Measurements from ENCODE around the gene TRIL.

The TRIL gene

DNA sequence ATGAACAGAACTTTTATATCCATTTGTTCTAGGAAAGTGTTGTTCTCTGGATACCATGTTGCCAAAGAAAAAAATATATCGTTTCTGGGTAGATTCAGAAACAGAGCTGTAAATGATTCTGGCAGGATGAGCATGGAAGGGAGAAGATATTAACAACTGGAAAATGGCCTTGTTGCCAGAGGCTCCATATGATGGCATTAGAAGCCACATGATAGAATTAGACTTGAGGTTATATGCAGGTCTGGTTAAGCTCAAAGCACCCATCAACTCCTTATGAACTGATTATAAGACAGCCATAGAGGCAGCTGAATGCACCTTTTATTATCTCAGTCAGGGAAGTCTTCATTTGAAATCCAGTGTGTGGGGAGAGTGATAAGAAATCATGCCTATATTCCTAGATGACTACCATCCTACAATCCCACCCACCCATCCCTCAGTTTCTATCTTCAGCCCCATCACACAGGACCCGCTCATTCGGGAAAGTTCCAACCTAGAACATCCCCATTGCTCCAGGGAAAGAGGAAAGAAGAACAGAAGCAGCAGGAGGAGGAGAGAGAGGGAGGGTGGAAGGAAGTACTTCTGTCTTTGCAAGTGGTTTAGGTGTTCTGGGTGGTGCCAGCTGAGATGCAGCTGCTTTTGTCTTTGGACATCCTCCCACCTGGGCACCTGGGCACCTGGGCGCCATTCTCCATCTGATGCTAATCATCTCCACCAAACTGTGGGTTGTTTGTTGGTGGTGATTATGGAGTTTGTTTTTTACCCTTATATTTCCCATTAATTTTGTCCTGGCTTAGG is 25.5 kb upstream of the TRIL start:
- no peak for DNase-seq (ENCODE audit: low read depth in 2 of 2)

DNA sequence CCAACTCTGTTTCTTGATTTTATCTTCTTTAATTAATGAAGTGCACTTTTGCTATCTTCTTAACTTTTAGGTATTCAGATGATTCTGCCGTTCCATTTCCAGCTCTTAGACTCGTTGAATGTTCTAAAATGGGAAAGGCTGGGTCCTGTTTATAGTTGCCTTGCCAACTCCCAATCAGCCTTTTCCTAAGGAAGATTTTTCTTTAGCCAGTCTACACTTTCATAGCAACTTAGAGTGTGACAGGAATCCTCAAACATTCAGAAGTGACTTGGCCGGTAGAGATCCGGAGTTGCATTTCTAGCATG is 23.0 kb upstream of the TRIL start:
- DNase-seq (ENCODE audit: low read depth in 2 of 2): no peak

DNA sequence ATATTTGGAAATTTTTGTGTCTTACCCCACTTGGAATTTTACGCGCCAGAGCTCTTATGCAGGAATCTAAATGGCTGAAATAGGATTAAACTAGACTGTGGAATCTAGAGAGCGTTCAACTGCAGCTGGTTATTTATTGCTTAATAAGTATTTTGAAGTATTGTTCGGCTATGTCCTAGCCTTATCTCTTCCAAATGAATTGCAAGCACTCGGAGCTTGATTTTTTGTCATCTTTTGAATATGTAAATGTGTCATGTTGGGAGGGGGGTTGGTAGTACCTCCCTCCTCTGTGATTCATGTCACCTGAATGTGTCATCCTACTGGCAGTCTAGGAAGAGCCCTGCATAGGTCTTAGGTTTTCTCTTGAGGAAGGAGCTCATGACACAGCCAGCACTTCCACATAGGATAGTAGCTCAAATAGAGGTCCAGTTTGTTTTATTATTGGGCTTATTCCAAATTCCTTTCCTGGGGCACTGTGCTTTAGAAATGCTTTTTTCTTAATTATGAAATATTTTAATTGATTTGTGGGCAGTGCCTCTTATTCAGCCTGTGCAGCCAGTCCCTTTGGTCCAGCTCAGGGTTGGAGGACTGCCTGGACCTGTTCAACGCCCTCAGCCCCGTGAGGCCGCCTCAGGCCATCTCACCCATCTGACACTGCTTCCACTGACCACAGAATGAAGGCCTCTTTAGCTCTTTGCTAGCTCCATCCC is 22.5 kb upstream of the TRIL start:
- DNase-seq (ENCODE audit: low read depth in 2 of 2): no peak

DNA sequence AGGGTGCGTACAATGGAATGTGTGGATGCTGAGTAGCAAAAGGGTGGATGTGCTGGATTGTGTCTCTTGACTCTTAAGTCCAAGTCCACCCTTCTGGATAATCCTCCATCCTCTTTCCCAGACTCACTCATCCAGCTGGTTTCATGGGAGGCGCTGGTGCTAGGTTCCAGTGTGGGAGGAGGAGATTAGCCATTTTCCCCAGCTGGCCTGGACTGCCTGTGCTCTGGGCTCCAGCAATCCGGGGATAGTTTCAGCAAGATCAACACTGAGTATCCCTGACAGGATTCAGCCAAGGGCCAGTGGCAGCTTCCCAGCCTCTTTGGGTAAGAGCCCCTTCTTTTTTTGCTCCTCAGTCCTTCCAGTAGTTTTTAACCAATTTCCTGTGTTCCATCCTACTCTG is 21.6 kb upstream of the TRIL start:
- no peak for DNase-seq (ENCODE audit: low read depth in 2 of 2)

DNA sequence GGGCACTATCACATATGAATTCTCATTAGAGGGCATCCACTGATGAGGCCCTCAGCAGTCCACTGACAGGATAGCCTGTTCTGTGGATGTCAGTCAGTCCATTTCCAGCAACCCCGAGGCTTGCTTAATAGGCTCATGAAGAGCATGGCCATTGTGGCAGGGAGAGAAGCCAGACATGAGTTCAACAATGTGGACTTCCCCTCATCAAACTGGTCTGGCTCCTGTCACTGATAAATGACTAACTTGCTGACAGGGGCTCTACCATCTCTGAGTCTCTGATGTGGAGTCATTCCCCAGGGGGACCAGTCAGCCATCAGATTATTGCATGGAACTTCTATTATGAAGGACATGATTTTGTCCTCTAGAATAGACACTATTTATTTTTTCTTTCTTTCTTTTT is 19.8 kb upstream of the TRIL start:
- DNase-seq (ENCODE audit: low read depth in 2 of 2): no peak

DNA sequence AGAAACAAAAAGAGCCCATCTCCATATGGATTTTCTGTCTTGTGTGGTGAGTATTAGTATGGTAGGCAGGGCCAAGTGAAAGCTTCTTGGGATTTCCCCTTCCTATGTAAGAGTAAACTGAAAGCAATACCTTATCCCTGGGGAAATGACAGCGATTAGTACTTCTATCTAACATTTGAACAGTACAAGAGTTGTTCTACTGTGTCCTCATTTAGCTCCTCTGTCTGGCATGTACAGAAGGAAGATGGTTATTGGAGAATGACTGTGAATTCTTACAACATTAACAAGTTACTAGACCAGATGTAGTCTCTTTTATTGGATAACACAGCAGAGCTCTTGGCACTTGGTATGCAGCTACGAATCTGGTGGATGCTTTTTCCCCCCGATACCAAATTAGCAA is 17.9 kb upstream of the TRIL start:
- no peak for DNase-seq (ENCODE audit: low read depth in 2 of 2)

DNA sequence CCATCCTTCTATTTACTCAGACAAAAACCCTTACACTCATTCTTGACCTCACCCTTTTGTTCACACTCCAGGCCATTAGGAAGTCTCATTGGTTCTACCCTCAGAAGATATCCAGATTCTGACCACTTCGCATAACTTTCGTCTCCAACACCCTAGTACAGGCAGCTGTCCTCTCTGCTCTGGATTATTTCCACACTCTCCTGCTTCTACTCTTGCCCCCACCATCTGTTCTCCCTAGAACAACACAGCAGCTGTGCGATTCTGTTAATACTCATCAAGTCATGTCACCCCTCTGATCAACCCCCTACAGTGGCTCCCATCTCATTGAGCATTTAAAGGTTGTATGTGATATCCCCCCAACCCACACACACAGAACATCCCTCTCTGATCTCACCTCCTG is 15.5 kb upstream of the TRIL start:
- no peak for DNase-seq (ENCODE audit: low read depth in 2 of 2)

DNA sequence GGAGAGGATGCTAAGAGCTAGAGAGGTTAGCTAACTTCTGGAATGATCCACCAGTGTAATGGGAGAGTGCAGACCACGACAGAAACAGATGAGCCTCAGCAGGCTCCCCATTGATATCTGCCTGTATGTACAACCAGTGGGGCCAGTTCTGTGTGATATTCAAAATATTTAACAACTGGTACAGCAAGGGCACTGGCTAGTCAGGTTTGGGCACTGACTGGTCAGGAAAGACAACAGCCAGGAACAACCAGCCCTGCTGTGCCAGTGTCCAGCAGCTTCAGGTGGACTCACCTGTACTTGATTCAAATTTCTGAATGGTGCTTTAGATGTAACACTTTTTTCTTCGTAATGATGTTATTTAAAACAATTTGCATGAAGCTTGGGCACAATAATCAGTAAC is 5.9 kb upstream of the TRIL start:
- no peak for DNase-seq (ENCODE audit: low read depth in 2 of 2)

DNA sequence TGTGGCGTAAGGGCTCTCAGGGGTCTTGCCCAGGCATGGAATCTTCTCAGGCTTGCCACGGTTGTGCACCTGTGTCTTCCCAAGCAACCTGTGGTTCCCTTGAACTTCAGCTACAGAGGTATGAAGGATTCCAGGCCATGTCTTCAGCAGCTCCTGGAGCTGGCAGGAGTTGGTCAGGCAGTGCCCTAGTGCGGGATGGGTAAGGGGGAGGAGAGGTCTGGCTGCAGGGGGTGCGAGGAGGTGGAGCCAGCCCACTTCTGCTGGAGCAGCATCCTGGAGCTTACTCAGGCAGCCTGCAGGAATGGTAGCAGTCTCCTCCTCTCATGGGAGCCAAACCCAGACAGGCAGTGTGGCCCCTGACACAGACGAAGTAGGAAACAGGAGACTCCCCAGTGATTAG is 3.8 kb upstream of the TRIL start:
- no peak for DNase-seq (ENCODE audit: low read depth in 2 of 2)

DNA sequence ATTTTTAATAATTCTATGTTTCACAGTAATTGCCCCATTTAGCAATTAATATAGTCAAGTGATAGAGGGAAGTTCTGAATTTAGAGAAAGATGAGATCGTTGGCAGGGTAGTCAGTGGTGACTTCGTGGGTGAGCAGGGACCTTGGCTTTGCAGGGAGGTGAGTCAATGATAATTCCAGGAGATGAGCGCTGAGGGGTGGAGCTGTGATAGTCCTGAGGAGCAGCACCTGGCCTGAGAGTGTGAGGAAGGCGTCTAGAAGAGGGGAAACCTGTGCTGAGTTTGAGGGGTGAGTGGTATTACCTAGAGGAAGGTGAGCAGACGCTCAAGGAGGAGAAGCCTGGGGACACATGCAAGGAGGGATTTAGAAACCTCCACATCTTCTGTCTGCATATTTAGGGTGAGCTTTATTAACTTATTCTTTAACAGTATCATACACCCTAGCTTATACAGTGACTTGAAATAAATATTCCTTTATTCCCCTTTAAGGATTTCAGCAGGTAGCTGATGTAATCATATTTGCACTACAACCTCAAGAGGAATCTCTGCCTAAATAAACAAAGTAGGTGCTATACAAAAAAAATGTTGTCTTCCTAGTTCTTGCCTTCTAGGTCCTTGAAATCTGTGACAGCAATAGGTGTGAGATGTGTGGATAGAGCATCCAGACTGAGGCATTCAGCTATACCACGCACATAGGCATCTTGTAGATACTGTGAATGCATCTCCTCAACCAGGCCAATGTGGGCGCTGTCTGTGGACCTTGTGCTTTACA is 2.1 kb upstream of the TRIL start:
- no peak for DNase-seq (ENCODE audit: low read depth in 2 of 2)

DNA sequence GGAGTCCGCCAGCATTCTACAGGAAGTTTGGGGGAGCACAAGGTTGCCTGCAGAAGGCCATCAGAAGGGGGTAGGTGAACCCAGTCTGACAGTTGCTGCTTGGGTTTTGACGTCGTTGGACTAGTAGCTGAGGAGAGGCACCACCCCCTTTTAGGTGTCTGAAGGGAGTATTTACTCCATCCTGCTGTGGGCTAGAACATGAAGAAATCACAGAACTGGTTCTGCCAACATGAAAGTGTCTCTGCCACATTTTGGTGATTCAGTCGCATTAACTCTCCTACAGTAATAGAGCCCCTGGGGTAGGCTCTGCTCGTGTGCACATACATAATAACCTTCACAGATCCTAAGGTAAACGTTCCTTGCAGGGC is 834 bp upstream of the TRIL start:
- DNase-seq (ENCODE audit: low read depth in 2 of 2): no peak

DNA sequence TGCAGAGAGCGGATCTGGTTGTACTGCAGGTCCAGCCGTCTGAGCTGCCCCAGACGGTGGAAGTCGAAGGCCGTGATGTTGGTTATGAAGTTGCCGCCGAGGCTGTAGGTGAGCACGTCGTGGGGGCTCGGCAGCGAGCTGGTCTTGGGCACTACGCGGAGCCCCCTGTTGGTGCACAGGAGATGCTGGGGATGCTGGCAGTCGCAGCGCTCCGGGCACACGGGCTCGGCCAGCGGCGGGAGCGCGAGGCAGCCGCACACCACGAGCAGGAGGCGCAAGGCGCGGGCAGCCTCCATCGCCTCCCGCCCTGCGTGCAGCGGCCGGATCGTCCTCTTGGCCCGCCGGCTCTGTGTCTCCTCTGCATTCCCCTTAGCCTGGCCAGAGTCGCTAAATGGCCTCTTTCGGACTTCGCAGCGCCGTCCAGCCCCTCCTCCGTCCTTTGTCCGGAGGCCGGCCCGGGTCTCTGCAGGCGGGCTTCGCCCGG is 337 bp downstream of the TRIL start:
- no peak for DNase-seq (ENCODE audit: low read depth in 2 of 2)

DNA sequence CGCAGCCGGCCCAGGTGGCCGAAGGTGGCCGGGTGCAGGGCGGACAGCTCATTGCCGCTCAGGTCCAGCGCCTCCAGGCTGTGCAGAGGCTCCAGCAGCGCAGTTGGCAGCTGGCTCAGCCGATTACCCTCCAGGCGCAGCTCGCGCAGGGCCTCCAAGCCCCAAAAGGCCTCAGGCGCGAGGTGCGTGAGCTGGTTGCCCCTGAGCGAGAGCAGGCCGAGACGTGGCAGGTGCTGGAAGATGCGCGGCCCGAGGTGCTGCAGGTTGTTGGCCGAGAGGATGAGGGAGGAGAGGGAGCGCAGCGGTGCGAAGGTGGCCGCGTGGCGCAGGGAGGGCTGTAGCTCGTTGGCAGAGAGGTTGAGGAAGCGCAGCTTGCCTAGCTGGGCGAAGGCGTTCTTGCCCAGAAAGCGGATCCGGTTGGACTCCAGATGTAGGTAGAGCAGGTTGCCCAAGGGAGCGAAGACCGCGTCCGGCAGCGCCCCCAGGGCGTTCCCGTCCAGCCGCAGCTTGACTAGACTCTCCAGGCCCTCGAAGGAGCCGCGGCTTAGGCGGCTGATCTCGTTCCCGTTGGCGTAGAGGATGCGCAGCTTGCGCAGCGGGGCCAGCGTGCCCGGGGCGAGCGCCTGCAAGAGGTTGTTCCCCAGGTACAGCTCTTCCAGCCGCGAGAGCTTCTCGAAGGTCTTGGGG is 923 bp downstream of the TRIL start:
- no peak for DNase-seq (ENCODE audit: low read depth in 2 of 2)

DNA sequence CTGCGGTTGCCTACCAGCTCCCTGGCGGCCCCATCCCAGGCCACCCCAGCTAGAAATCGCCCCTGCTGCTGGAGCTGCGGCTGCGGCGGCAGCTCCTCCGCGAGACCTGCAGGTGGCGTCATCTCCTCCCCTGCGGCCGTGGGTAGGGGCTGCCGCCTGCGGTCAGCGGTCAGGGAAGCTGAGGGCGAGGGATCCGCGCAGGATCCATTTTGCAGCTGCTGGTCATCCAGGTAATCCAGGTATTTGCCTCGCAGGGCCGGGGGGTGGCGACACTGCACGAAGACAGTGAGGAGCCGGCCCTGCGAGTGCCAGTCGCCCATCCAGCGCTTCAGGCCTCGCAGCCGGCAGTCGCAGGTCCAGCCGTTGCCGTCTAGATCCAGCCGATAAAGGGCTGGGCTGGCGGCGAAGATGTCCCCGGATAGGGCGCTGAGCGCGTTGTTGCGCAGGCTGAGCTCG is 1.5 kb downstream of the TRIL start:
- DNase-seq (ENCODE audit: low read depth in 2 of 2): no peak

DNA sequence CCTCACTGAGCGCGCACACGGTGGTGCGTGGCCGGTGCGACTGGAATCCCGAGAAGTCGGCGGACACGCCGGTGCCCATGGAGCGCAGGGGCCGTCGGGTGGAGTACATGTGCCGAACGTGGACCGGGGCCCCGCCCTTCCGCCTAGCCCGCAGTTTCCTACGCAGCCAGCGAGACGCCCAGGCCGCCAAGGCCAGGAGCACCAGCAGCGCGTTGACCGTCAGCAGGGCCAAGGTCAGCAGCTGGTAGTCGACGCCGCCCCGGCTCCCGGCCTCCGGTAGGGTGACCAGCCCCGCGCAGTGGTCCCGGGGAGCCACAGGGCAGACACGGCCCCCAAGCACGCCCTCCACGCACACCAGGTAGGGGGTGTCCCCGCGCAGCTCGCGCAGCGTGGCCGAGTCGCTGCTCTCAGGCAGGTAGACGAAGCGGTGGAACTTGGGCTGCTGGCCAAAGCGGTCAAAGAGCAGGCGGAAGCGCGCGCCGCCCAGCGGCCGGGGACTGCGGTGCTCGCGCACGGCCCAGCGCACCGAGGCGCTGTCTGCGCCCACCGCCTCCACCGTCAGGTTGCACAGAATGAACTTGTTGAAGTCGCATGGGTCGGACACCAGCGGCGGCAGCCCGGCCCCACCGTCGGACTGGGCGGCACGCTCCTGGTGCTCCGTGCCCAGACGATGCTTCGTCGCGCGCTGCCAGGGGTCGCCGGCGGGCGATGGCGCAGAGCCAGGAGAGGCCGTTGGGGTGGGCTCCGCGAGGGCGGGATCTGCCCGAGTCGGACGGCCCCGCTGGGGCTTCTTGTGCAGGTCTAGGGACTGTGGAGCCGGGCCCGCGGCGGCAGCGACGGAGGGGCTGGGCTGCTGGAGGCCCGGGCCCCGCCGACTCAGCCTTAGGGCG is 2.2 kb downstream of the TRIL start:
- DNase-seq (ENCODE audit: low read depth in 2 of 2): no peak

DNA sequence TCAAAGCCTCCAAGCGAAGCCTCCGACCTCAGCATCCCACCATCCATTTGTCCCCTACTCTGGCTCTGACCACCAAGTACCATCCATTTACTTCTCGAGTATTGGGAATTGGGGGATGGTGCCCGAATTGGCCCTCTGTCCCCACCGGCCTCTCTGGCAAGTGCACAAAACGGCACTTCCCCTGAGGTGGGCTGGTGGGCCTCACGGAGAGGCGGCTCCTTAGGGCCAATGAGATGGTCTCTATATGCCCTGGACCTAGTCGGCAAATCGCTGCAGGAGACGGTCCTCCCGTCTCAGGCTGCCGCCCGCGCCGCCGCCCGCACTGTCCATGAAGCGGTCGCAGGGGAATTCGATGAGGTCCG is 2.8 kb downstream of the TRIL start:
- DNase-seq (ENCODE audit: low read depth in 2 of 2): no peak

DNA sequence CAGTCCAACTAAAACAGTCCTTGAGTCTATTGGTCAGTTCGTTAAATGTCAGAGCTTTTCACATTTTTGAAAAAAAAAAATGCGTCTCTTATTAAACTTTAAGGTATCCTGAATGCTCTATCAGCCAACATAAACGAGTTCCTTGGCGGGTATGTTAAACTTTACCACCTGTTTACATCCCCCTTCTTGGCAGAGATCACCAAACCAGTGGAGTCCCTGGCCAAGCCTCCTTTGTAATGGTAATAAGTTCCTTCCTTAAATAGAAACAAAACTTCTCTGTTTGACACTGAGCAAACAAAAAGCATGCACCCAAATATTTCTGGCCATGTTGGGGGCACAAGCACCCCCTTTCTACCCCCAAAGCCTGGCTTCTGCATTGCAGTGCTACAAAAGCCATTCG is 3.2 kb downstream of the TRIL start:
- no peak for DNase-seq (ENCODE audit: low read depth in 2 of 2)

DNA sequence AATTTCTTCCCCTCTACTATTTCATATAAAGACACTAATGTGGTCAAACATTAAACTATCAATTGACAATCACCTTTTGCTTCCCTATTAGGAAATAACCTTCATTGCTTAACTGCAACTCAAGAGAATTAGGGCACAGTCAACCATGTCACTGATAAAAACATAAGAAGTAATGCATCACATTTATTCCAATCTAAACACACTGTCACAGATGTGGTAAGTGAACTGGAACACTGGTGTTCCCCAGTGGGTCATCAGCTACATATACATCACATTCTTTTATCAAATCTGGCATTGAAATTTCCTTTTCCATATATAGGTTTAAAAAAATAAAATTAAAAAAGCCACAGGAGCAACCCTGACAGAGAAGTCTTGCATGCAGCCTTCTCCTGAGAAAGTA is 3.7 kb downstream of the TRIL start:
- no peak for DNase-seq (ENCODE audit: low read depth in 2 of 2)

DNA sequence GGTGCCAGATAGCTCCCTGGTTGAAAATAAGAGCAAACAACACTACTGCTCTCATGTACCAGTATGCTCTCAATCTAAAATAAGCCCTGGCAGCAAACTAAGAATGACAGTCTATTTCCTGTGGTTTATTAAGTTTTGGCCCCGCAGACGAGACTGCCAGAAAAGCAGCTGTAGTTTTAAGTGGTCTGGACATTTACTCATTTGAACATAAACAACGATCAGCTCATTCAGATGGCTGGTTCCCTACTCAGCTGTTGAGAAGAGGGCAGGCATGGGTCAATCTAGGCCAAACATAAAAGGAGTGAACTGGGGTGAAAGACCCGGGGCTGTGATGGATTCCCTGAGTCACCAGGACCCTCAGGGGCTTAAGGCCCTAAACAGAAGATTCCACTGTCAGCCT is 4.5 kb downstream of the TRIL start:
- DNase-seq (ENCODE audit: low read depth in 2 of 2): no peak

DNA sequence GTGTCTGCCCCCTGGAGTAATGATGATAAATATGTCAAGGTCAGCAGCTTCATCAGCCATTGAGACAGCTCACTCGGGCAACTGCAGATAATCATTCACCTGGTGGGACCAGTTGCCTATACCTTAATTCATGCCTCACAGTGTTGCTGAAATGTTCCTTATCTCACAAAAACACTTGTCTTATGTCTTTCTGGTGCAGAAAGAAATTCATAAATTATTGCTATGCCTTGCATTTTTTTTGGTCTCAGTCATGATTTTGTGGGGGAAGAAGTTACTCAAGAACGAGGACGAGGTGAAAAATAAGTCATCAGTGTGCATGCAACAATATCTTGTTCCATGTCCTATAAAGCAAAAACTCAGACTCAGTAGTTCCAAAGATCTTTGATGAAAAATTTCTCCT is 16.0 kb downstream of the TRIL start:
- no peak for DNase-seq (ENCODE audit: low read depth in 2 of 2)

DNA sequence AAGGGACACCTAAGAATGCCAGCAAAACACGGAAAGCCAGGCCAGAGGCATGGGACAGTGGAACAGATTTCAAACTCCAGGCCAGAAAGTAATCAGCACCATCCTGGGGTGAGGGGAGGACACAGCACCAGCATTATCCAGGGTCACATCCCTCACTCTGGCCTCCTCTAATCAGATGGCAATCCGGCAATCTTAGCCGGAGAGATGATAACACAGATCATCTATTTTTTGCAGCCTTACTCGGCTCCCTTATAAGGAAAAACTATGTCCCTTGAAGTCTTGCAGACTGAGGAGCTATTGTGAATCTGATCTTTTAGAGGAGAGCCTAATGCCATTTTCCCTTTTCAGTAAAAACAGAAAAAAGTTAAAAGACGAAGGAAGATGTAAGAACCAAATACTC is 16.5 kb downstream of the TRIL start:
- no peak for DNase-seq (ENCODE audit: low read depth in 2 of 2)

Measured in stimulated activated CD8-positive, alpha-beta memory T cell treated with anti-CD3 and anti-CD28 coated beads, Interleukin-15, amount 100 ng/mL, for 48 hours (primary cell).